GM19463 (cell line): ENCODE measurements around the gene RNF213.
"Not testable (repeated sequence)": the region's sequence is repeated elsewhere in the genome, so short reads cannot be mapped to it uniquely, and the experiment has no call there.

Experiments
- ATAC-seq: cut with Tn5 transposase; IDR thresholded peaks from one replicate; pipeline ENCODE4 v1.9.1; 2021; ENCODE audit warnings: mild to moderate bottlenecking, moderate library complexity; ENCODE audit not compliant: unreplicated experiment

Gene RNF213

GRCh38 chr17:80315517-80316182 is 55.0 kb downstream of the RNF213 start:
- ATAC-seq: no peak

- no peak for ATAC-seq
Observed at GRCh38 chr17:80316431-80316830, 55.8 kb downstream of the RNF213 start.

GRCh38 chr17:80316927-80317705 is 56.5 kb downstream of the RNF213 start:
- no peak for ATAC-seq

DNA sequence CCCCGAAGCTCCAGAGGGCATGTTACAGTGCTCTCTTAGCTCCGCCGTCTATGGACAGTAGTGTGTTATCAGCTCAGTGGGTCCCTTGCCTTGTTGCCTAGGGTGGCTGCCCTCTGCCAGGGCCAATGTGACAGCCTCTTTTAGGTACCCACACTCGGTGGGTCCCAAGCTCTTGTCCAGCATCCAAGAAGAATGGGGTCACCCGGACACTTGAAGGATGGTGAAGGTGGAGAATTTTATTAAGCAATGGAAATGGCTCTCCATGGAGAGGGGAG is 57.0 kb downstream of the RNF213 start:
- ATAC-seq: no peak

DNA sequence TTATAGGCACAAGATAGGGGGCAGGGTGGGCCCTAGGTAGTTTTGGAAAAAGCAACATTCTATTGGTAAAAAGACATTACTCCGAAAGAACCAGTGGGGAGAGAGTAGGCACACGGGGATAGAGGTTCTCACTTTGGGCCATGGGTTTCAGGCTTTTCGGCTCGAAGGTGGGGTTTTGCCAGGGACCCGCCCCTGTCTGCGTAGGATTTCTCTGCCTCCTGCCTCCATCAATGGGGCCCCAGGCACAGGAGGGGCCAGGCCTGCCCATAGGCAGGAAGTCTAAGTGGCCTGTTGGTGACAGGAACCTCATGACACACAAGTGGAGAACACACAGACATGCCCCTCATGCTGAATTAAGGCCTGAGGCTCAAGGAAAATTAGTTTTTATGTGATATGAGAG is 57.5 kb downstream of the RNF213 start:
- ATAC-seq: no peak

DNA sequence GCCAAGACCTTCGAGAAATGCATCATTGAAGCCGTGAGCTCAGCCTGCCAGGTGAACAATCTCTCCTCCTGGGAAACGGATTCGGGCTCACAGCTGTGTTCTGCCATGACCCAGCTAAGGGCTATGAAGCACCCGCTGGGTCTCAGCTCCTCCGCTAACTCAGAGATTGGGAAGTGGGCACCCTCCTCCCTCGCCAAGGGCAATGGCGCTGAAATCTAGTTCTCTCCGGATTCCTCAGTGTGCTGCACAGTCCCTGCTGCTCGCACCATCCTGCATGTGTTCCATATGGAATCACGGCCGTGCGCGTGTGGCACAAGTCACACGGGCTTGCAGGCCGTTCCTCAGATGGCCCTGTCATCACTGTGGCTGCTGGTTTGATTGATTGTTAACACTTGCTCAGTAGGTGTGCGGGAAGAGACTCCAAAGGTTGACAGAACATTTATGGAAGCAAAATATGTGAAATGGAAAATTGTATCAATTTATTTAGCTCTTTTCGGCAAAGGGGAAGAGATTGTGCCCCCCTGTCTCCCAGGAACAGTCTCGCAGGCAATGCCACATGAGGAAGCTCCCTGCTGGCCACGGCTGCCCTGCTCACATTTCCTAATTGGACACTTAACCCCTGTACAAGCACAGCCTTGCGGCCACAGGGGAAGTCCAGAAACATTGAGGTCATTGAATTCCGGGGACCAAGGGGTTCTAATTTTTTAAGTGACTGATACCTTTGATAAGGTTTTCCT is 58.8 kb downstream of the RNF213 start:
- no peak for ATAC-seq

GRCh38 chr17:80319999-80320344 is 59.3 kb downstream of the RNF213 start:
- ATAC-seq: no peak

DNA sequence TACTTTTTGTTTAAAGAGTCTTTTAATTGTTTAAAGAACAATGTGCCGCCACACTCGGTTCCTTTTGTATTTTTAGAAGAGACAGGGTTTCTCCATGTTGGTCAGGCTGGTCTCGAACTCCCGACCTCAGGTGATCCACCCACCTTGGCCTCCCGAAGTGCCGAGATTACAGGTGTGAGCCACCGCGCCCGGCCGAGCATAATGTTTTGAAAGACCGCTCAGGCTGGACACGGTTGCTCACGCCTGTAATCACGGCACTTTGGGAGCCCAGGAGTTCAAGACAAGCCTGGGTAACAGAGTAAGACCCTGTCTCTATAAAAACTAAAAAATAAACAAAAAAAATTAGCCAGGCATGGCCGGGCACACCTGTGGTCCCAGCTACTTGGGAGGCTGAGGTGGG is 59.8 kb downstream of the RNF213 start:
- ATAC-seq: no peak

DNA sequence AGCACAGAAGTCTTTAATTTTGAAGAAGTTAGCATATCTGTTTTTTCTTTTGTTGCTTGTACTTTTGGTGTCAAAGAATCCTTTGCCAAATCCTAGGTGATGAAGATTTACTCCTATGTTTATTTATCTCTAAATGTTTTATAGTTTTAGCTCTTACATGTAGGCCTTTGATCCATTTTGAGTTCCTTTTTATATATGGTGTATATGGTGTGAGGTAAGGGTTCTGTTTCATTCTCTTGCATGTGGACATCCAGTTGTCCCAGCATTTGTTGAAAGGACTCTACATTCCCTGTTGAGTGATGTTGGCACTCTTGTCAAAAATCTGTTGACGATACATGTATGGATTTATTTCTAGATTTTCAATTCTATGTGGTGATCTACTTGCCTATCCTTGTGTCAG is 62.2 kb downstream of the RNF213 start:
- ATAC-seq: no peak

- ATAC-seq: no peak
Observed at GRCh38 chr17:80323982-80324381, 63.3 kb downstream of the RNF213 start.

DNA sequence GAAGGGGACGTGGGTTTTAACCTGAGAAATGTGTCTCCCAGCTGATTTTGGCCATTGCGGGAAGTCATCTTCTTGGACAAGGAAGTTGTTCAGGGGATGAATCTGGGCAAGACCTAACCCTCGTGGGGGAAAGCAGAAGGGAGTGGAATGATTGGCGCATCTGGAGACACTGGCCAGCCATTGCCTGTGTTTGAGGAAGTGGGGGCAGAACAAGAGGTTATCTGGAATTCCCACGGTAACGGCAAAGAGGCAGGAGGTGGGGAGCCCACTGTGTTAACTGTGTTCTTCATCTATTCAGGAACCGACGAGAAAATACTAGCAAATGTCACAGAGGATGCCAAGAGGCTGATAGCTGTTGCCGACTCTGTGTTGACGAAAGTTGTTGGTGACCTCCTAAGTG is 66.9 kb downstream of the RNF213 start:
- no peak for ATAC-seq

DNA sequence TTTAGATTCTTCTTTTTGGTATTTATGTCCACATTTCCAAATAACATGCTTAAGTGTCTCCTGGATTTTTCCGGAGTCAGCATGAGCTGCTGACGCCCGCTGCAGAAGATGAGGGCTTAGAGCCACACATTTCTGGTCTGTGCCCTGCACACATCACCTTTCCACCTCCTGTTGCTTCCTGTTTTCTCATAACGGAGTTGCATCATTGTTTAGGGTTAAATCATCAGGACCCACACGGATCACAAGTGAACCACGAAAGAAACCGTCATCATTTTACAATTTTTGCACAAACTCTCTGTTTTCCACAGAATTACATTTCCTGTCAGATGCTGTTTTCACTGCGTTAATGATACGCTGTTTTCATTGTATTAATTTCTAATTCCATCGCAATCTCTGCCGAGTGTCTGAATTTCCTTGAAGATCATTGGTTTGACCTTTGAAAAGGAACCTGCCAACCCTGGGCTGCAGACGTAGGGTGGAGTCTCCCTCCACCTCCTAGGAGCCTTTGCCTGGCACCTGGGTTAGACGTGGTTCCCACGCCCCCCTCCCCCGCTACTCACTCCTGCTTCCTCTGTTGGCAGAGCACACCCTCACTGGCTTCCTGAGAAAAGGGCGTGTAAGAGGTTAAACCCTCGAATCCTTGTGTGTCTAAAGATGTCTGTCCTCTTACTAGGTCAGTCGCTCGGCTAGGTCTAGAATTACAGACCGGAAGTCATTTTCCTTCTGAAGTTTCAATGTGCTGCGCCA is 68.2 kb downstream of the RNF213 start:
- ATAC-seq: no peak

- not testable (repeated sequence) for ATAC-seq
Observed at GRCh38 chr17:80329421-80329820, 68.8 kb downstream of the RNF213 start.

GRCh38 chr17:80330276-80330675 is 69.6 kb downstream of the RNF213 start:
- ATAC-seq: no peak

DNA sequence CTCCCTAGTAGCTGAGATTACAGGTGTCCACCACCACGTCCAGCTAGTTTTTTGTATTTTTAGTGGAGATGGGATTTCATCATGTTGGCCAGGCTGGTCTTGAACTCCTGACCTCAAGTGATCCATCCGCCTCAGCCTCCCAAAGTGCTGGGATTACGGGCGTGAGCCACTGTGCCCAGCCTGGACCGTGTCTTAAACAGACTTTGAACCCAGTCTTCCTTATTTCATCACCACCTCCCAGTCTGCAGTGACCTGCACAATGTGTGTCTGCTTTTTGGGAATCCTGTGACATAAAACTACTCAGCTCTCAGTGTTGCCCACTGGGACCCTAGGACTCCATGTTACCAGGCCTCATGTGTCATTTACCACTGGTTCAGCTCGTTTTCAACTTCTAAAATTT is 70.3 kb downstream of the RNF213 start:
- not testable (repeated sequence) for ATAC-seq

DNA sequence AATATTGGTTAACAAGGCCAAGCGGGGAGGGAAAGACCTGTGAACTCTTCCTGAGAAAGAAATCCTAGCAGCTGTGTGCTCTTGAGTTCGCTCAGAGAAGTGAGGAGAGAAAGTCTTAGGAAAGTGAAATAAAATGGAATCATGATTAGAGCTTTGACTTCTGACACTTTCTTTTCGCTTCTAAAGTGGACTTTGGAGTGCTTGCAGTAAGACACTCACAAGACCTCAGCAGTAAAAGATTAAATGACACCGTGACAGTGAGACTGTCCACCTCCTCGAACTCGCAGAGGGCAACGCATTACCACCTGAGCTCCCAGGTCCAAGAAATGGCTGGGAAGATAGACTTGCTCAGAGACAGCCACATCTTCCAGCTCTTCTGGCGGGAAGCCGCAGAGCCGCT is 71.2 kb downstream of the RNF213 start:
- no peak for ATAC-seq

GRCh38 chr17:80337195-80337895 is 76.7 kb downstream of the RNF213 start:
- ATAC-seq: no peak

DNA sequence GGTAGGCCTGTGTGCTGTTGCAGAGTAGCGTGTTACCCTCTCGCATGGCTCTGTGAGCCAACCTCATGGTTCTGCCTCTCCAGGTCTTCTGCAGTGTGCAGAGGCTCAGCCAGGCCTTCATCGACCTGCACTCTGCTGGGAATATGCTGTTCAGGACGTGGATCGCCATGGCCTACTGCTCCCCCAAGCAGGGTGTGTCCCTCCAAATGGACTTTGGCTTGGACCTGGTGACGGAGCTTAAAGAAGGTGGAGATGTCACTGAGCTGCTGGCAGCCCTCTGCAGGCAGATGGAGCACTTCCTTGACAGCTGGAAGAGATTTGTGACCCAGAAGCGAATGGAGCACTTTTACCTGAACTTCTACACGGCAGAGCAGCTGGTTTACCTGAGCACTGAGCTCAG is 78.5 kb downstream of the RNF213 start:
- ATAC-seq: no peak

DNA sequence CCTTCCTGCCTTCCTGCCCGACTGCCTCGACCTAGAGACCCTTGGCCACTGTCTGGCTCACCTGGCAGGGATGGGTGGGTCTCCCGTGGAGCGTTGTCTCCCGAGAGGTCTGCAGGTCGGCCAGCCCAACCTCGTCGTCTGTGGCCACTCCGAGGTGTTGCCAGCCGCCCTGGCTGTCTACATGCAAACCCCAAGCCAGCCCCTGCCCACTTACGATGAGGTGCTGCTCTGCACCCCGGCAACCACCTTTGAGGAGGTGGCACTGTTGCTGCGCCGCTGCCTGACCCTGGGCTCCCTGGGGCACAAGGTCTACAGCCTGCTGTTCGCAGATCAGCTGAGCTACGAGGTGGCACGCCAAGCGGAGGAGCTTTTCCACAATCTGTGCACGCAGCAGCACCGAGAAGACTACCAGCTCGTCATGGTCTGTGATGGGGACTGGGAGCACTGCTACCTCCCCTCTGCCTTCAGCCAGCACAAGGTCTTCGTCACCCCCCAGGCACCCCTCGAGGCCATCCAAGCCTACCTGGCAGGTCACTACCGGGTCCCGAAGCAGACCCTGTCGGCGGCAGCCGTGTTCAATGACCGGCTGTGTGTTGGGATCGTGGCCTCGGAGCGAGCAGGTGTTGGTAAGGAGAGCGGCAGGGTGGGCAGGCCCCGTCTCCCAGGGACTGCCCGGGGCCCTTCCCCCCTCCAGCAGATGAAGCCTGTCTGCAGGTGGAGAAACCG is 79.2 kb downstream of the RNF213 start:
- no peak for ATAC-seq

DNA sequence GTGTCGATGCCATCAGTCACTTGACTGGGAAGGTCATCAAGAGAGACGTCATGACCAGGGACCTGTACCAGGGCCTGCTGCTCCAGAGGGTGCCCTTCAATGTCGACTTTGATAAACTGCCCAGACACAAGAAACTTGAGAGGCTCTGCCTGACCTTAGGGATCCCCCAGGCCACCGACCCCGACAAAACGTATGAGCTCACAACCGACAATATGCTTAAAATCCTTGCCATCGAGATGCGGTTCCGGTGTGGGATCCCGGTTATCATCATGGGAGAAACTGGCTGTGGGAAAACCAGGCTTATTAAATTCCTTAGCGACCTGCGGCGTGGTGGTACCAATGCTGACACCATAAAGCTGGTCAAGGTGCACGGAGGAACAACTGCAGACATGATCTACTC is 84.7 kb downstream of the RNF213 start:
- ATAC-seq: no peak
